Measurements from ENCODE around the gene GGT5. TPM values are rescaled to one million over a fixed set of nuclear protein-coding genes. Genes with fewer than 3 reads are reported as not detected.
"Not testable (repeated sequence)": the region's sequence is repeated elsewhere in the genome, so short reads cannot be mapped to it uniquely, and the experiment has no call there.

GGT5 gene
- total and polyA plus RNA-seq, 2 donors = 3.2 to 24.6 TPM

GRCh38 chr22:24240985-24241692, 3.7 kb downstream of the GGT5 start:
- 91% methylated on average over 9 of the region's 9 CpGs for WGBS
- peaks cover 19 to 40% of the 10 kb centered on the region in 2 donors for H3K4me1 ChIP-seq (ENCODE audit: control insufficient read depth in 2 of 2, insufficient read depth in 2 of 2, low read length in 2 of 2)
- H3K9me3 ChIP-seq (ENCODE audit: control insufficient read depth in 2 of 2, insufficient read depth in 1 of 2, low read length in 1 of 2); H3K4me3 ChIP-seq (ENCODE audit: low read length in 2 of 2); H3K27ac ChIP-seq (ENCODE audit: low read depth in 1 of 2, low read length in 1 of 2); H3K36me3 ChIP-seq (ENCODE audit: control insufficient read depth in 2 of 2, insufficient read depth in 2 of 2, low read length in 1 of 2); DNase-seq (ENCODE audit: low read depth in 6 of 9, low spot score in 9 of 9); H3K27me3 ChIP-seq (ENCODE audit: control insufficient read depth in 2 of 2, insufficient read depth in 1 of 2, low read length in 1 of 2): not testable (repeated sequence)

GRCh38 chr22:24240381-24240780, 4.5 kb downstream of the GGT5 start:
- H3K4me3 ChIP-seq (ENCODE audit: low read length in 2 of 2) = no peak overlapping the region
- WGBS = 97% methylated on average over 6 of the region's 6 CpGs
- DNase-seq (ENCODE audit: low read depth in 6 of 9, low spot score in 9 of 9) = no peak
- no peaks in the 10 kb centered on the region for H3K9me3 ChIP-seq (ENCODE audit: control insufficient read depth in 2 of 2, insufficient read depth in 1 of 2, low read length in 1 of 2)
- H3K27me3 ChIP-seq (ENCODE audit: control insufficient read depth in 2 of 2, insufficient read depth in 1 of 2, low read length in 1 of 2) = no peaks in the 10 kb centered on the region
- H3K36me3 ChIP-seq (ENCODE audit: control insufficient read depth in 2 of 2, insufficient read depth in 2 of 2, low read length in 1 of 2) = no peaks in the 10 kb centered on the region
- H3K4me1 ChIP-seq (ENCODE audit: control insufficient read depth in 2 of 2, insufficient read depth in 2 of 2, low read length in 2 of 2) = peaks cover 19 to 33% of the 10 kb centered on the region in 2 donors
- H3K27ac ChIP-seq (ENCODE audit: low read depth in 1 of 2, low read length in 1 of 2) = no peak overlapping the region

- H3K27me3 ChIP-seq (ENCODE audit: control insufficient read depth in 2 of 2, insufficient read depth in 1 of 2, low read length in 1 of 2); H3K9me3 ChIP-seq (ENCODE audit: control insufficient read depth in 2 of 2, insufficient read depth in 1 of 2, low read length in 1 of 2); H3K36me3 ChIP-seq (ENCODE audit: control insufficient read depth in 2 of 2, insufficient read depth in 2 of 2, low read length in 1 of 2); H3K27ac ChIP-seq (ENCODE audit: low read depth in 1 of 2, low read length in 1 of 2); H3K4me3 ChIP-seq (ENCODE audit: low read length in 2 of 2); DNase-seq (ENCODE audit: low read depth in 6 of 9, low spot score in 9 of 9): not testable (repeated sequence)
- WGBS = 97% methylated on average over 13 of the region's 13 CpGs
- peaks cover 12 to 15% of the 10 kb centered on the region in 2 donors for H3K4me1 ChIP-seq (ENCODE audit: control insufficient read depth in 2 of 2, insufficient read depth in 2 of 2, low read length in 2 of 2)
Measured at GRCh38 chr22:24238101-24238694, 6.7 kb downstream of the GGT5 start.

DNA sequence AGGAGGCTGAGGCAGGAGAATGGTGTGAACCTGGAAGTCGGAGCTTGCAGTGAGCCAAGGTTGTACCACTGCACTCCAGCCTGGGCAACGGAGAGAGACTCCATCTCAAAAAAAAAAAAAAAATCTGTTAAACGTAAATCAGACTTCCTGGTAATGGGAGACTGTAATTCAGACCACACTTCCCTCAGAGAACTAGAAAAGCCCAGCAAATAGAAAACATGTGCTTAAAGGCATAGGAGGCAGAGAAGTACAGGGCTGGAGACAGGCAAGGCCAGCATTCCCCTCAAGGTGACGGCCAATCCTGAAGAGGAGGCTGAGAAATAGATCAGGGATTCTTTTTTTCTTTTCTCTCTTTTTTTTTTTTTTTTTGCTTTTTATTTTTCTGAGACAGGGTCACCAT, 8.2 kb downstream of the GGT5 start:
- DNase-seq (ENCODE audit: low read depth in 6 of 9, low spot score in 9 of 9) = no peak
- WGBS = 77% methylated on average over 4 of the region's 4 CpGs

GRCh38 chr22:24235315-24235714, 9.6 kb downstream of the GGT5 start:
- Histone ChIP-seq H3K27ac (ENCODE audit: low read depth in 1 of 2, low read length in 1 of 2) (no peak overlapping the region), H3K27me3 (ENCODE audit: control insufficient read depth in 2 of 2, insufficient read depth in 1 of 2, low read length in 1 of 2) (no peaks in the 10 kb centered on the region), H3K4me1 (ENCODE audit: control insufficient read depth in 2 of 2, insufficient read depth in 2 of 2, low read length in 2 of 2) (no peaks in the 10 kb centered on the region), H3K4me3 (ENCODE audit: low read length in 2 of 2) (no peak overlapping the region), H3K36me3 (ENCODE audit: control insufficient read depth in 2 of 2, insufficient read depth in 2 of 2, low read length in 1 of 2) (no peaks in the 10 kb centered on the region), H3K9me3 (ENCODE audit: control insufficient read depth in 2 of 2, insufficient read depth in 1 of 2, low read length in 1 of 2) (no peaks in the 10 kb centered on the region)
- DNase-seq (ENCODE audit: low read depth in 6 of 9, low spot score in 9 of 9) = no peak
- 98% methylated on average over 4 of the region's 4 CpGs for WGBS

More for the DNA sequence above, 8.2 kb downstream of the GGT5 start:
- Histone ChIP-seq H3K4me1 (ENCODE audit: control insufficient read depth in 2 of 2, insufficient read depth in 2 of 2, low read length in 2 of 2) (peaks cover 0 to 2% of the 10 kb centered on the region in 2 donors), H3K9me3 (ENCODE audit: control insufficient read depth in 2 of 2, insufficient read depth in 1 of 2, low read length in 1 of 2) (no peaks in the 10 kb centered on the region), H3K36me3 (ENCODE audit: control insufficient read depth in 2 of 2, insufficient read depth in 2 of 2, low read length in 1 of 2) (no peaks in the 10 kb centered on the region), H3K4me3 (ENCODE audit: low read length in 2 of 2) (no peak overlapping the region), H3K27me3 (ENCODE audit: control insufficient read depth in 2 of 2, insufficient read depth in 1 of 2, low read length in 1 of 2) (no peaks in the 10 kb centered on the region), H3K27ac (ENCODE audit: low read depth in 1 of 2, low read length in 1 of 2) (no peak overlapping the region)

DNA sequence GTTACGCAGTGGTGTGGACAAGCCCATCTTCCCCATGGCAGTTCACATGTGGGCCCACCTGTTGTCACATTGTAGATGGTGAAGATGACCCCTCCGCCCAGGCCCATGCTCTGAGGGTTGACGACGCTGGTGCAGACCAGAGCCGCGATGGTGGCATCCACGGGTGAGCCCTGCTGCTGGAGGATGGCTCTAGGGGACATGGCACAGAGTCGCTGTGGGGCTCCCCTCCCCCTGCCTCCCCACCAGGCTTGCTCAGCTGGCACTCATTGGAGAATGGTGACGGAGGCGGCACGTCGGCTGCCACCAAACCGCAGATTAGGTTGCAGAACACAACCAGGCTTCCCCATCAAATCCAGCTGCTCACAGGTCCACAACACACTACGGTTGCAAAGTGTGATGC, 11.1 kb downstream of the GGT5 start:
- Histone ChIP-seq H3K36me3 (ENCODE audit: control insufficient read depth in 2 of 2, insufficient read depth in 2 of 2, low read length in 1 of 2) (no peaks in the 10 kb centered on the region), H3K4me1 (ENCODE audit: control insufficient read depth in 2 of 2, insufficient read depth in 2 of 2, low read length in 2 of 2) (no peaks in the 10 kb centered on the region), H3K4me3 (ENCODE audit: low read length in 2 of 2) (no peak overlapping the region), H3K9me3 (ENCODE audit: control insufficient read depth in 2 of 2, insufficient read depth in 1 of 2, low read length in 1 of 2) (no peaks in the 10 kb centered on the region), H3K27ac (ENCODE audit: low read depth in 1 of 2, low read length in 1 of 2) (no peak overlapping the region), H3K27me3 (ENCODE audit: control insufficient read depth in 2 of 2, insufficient read depth in 1 of 2, low read length in 1 of 2) (no peaks in the 10 kb centered on the region)
- DNase-seq (ENCODE audit: low read depth in 6 of 9, low spot score in 9 of 9) = no peak
- WGBS = 99% methylated on average over 14 of the region's 14 CpGs

DNA sequence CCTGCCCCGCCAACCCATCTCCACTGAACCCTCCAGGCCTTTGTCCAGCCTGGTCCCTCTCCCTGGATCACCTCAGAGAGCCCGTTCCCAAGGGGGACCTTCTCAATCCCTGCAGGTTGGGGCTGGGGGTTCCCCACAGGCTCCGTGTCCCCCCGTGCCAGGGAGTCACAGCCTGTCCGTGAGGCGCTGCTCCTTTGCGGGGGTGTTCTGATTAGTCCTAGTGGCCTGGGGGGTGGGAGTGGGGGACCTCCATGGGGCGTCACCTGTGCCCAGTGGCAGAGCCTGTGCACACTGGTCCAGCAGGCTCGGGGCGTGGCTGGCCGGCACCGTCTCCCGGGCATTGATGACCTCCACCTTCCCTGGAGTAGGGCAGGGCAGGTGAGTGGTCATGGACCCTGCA, 11.6 kb downstream of the GGT5 start:
- no peaks in the 10 kb centered on the region for H3K36me3 ChIP-seq (ENCODE audit: control insufficient read depth in 2 of 2, insufficient read depth in 2 of 2, low read length in 1 of 2)
- WGBS = 97% methylated on average over 13 of the region's 13 CpGs
- H3K9me3 ChIP-seq (ENCODE audit: control insufficient read depth in 2 of 2, insufficient read depth in 1 of 2, low read length in 1 of 2) = no peaks in the 10 kb centered on the region
- no peak overlapping the region for H3K27ac ChIP-seq (ENCODE audit: low read depth in 1 of 2, low read length in 1 of 2)
- no peak overlapping the region for H3K4me3 ChIP-seq (ENCODE audit: low read length in 2 of 2)
- DNase-seq (ENCODE audit: low read depth in 6 of 9, low spot score in 9 of 9) = no peak
- H3K4me1 ChIP-seq (ENCODE audit: control insufficient read depth in 2 of 2, insufficient read depth in 2 of 2, low read length in 2 of 2) = no peaks in the 10 kb centered on the region
- no peaks in the 10 kb centered on the region for H3K27me3 ChIP-seq (ENCODE audit: control insufficient read depth in 2 of 2, insufficient read depth in 1 of 2, low read length in 1 of 2)

DNA sequence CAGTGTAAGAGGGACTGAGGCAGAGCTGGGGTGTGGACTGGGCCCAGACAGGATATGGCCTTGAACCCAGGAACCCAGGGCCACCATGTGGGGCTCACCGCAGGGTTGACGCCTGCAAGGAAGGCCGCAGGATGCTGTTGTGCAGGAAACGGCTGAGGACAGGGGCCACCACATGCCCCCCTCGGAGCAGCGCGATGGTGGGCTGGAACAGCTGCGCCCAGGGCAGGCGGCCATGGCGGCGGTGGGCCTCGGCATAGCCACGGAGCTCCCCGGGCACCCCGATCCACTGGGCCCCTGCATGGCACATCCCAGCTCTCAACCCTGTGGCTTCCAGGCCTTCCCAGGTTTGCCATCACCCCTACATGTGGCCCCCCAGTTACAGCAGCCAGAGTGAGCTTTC, 12.2 kb downstream of the GGT5 start:
- no peaks in the 10 kb centered on the region for H3K9me3 ChIP-seq (ENCODE audit: control insufficient read depth in 2 of 2, insufficient read depth in 1 of 2, low read length in 1 of 2)
- H3K4me1 ChIP-seq (ENCODE audit: control insufficient read depth in 2 of 2, insufficient read depth in 2 of 2, low read length in 2 of 2) = no peaks in the 10 kb centered on the region
- no peak for DNase-seq (ENCODE audit: low read depth in 6 of 9, low spot score in 9 of 9)
- WGBS = 96% methylated on average over 15 of the region's 15 CpGs
- H3K27me3 ChIP-seq (ENCODE audit: control insufficient read depth in 2 of 2, insufficient read depth in 1 of 2, low read length in 1 of 2) = no peaks in the 10 kb centered on the region
- H3K36me3 ChIP-seq (ENCODE audit: control insufficient read depth in 2 of 2, insufficient read depth in 2 of 2, low read length in 1 of 2) = no peaks in the 10 kb centered on the region
- H3K27ac ChIP-seq (ENCODE audit: low read depth in 1 of 2, low read length in 1 of 2) = no peak overlapping the region
- H3K4me3 ChIP-seq (ENCODE audit: low read length in 2 of 2) = no peak overlapping the region

GRCh38 chr22:24232124-24232523, 12.8 kb downstream of the GGT5 start:
- no peak for DNase-seq (ENCODE audit: low read depth in 6 of 9, low spot score in 9 of 9)
- Histone ChIP-seq H3K27ac (ENCODE audit: low read depth in 1 of 2, low read length in 1 of 2) (no peak overlapping the region), H3K4me3 (ENCODE audit: low read length in 2 of 2) (no peak overlapping the region), H3K9me3 (ENCODE audit: control insufficient read depth in 2 of 2, insufficient read depth in 1 of 2, low read length in 1 of 2) (no peaks in the 10 kb centered on the region), H3K36me3 (ENCODE audit: control insufficient read depth in 2 of 2, insufficient read depth in 2 of 2, low read length in 1 of 2) (no peaks in the 10 kb centered on the region), H3K27me3 (ENCODE audit: control insufficient read depth in 2 of 2, insufficient read depth in 1 of 2, low read length in 1 of 2) (no peaks in the 10 kb centered on the region), H3K4me1 (ENCODE audit: control insufficient read depth in 2 of 2, insufficient read depth in 2 of 2, low read length in 2 of 2) (no peaks in the 10 kb centered on the region)
- WGBS = 98% methylated on average over 6 of the region's 6 CpGs

Data from thymus (tissue), 11 donors.